ENCODE measurements around the gene IFNAR1. TPM values are rescaled to one million over a fixed set of nuclear protein-coding genes. Genes with fewer than 3 reads are reported as not detected.
"Not testable (repeated sequence)": the region's sequence is repeated elsewhere in the genome, so short reads cannot be mapped to it uniquely, and the experiment has no call there.

Gene IFNAR1
- polyA plus RNA-seq, 10 donors = 18.9 to 28.0 (median 25.4) TPM

DNA sequence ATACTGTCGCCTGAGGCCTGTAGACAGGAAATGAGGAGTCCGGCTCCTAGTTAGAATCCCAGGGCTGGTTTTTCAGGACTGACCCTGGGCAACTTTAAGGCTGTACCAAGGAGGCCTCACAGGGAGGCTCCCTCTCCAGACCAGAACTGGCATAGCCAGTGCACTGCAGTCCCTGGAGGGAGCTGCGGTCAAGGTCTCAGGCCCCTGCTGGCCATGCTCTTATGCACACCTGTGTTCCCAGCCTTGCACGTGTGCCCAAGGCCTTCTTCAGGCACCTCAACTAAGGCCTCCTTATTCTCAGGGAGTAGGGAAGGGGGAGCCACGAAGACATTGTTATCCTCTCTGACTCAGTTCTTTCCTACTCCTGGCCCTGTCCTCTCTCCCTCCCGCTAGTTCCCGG is 22.0 kb upstream of the IFNAR1 start:
- no peak for DNase-seq

- DNase-seq = no peak
Observed at GRCh38 chr21:33305344-33305671, 19.5 kb upstream of the IFNAR1 start.

- no peak for DNase-seq
Observed at GRCh38 chr21:33305938-33306337, 18.8 kb upstream of the IFNAR1 start.

DNA sequence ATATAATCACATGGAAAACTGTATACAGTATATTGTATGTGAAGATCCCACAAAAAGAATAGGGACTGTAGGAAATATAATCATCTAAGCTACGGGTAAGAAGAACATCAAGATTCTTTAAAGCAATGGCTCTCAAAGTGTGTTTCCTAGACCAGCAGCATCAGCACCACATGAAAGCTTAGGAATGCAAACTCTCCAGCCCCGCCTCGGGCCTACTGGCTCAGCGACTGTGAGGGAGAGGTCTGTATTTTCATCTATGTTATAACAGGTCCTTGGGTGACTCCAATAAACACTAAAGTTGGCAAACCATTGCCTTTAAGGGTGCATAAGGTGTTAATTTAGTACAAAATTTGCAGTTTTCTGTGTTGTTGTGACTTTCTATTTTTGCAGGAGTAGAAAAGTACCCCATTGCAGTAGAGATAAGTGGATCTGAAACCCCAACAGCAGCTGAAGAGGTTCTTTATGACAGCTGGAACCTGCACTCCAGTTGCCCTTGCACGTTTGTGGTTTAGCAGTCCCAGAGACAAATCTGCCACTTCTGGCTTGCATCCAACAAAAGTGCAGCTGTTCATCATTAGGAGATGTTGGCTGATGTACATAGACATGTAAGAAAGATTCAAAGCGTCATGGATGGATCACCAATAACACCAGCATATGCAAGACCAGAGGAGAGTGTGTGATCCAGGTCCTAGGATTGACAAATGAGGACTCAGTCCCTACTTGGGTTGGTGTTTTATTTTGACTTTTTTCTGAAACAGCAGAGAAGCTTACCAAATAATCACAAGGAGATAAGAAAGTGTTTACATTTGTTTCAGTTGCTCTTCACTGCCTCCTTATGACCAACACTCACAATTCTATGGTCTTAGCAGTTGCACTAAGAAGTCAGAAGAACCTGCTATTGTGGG is 15.9 kb upstream of the IFNAR1 start:
- peak; percentile 75 to 85 (median 83) for DNase-seq

DNA sequence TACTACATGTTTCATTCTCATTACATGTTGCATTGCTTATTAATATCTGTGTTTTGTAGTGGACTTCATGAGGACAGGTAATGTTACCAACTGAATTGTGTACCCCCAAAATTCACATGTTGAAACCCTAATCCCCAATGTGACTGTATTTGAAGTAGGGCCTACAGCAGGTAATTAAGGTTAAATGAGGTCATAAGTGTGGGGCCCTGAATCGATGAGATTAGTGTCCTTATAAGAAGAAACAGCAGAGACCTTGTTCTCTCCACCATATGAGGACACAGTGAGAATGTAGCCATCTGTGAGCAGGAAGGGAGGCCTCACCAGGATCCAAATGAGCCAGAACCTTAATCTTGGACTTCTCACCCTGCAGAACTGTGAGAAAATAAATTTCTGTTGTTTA is 15.0 kb upstream of the IFNAR1 start:
- no peak for DNase-seq

DNA sequence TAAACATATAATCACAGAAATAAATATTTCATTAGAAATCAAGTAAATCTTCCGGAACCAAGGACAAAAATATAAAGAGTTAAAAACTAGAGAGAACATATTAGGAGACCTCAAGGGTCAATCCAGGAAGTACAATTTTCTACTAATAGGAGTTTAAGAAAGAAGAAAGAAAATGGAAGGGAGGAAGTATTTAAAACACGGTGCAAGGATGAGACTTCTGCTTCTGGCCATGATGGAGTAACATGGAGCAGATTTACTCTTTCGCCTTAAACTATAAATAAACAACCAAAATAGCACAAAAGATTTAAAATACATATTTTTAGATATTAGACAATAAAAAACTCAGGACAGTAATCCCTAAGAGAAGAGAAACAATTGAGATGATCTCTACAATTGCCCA is 12.6 kb upstream of the IFNAR1 start:
- DNase-seq = no peak

DNA sequence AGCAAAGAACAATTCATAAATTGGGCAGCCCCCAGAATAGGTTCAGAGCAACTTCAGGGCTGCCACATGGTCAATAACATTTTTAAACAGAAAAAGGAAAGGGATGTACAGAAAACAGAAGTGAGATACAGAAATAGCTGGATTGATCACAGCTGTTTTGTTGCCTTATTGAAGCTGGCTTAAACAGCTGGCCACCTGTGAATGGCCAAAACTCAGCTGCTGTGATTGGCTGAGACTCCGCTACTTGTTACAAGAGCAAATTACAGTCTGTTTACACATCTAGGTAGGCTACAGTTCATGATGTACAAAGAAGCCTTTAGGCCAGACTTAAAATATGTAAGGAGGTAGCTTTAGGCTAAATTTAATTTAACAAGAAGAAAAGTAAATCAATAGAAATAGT is 11.6 kb upstream of the IFNAR1 start:
- no peak for DNase-seq

GRCh38 chr21:33313611-33314010 is 11.2 kb upstream of the IFNAR1 start:
- DNase-seq = no peak

DNA sequence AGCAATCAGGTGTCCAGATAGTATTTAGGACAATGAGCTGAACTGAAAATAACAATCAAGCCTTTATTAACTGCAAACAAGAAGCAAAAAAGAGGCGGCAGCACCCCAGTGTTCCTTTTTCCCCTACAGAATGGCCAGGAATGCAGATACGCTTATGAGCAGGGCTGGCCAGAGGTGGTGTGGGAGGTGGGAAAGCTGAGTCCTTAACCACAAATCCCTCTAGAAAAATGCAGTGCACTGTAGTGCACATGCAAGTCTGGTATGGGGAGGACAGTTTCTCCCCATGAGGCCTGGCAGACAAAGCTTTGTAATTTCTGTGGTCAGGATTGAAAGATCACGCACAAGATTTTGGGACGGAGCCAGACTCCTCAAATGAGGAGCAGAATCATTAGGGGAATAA is 10.7 kb upstream of the IFNAR1 start:
- DNase-seq = peak in 1 of 3 donors; percentile 38

GRCh38 chr21:33315946-33316710 is 8.6 kb upstream of the IFNAR1 start:
- no peak for DNase-seq

- DNase-seq = peak; percentile 61 to 93 (median 83)
Observed at GRCh38 chr21:33317145-33317544, 7.6 kb upstream of the IFNAR1 start.

- DNase-seq = no peak
Observed at GRCh38 chr21:33317786-33318486, 6.8 kb upstream of the IFNAR1 start.

DNA sequence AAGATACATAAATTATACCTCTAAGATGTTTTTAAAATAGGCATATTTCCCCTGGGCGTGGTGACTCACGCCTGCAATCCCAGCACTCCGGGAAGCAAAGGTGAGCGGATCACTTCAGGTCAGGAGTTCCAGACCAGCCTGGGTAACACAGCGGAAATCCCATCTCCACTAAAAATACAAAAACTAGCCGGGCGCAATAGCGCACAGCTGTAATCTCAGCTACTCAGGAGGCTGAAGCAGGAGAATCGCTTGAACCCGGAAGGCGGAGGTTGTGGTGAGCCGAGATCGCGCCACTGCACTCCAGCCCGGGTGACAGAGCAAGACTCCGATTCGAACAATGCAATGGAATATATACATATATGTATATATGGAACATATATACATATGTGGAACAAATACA is 3.8 kb upstream of the IFNAR1 start:
- DNase-seq = not testable (repeated sequence)

DNA sequence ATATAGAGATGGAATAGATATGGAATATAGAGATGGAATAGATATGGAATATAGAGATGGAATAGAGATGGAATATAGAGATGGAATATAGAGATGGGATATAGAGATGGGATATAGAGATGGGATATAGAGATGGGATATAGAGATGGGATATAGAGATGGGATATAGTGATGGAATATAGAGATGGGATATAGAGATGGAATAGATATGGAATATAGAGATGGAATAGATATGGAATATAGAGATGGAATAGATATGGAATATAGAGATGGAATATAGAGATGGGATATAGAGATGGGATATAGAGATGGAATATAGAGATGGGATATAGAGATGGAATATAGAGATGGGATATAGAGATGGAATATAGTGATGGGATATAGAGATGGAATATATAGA is 1.2 kb upstream of the IFNAR1 start:
- DNase-seq = not testable (repeated sequence)

- peak; percentile 54 to 87 (median 77) for DNase-seq
Observed at GRCh38 chr21:33325222-33326067, 675 bp downstream of the IFNAR1 start.

DNA sequence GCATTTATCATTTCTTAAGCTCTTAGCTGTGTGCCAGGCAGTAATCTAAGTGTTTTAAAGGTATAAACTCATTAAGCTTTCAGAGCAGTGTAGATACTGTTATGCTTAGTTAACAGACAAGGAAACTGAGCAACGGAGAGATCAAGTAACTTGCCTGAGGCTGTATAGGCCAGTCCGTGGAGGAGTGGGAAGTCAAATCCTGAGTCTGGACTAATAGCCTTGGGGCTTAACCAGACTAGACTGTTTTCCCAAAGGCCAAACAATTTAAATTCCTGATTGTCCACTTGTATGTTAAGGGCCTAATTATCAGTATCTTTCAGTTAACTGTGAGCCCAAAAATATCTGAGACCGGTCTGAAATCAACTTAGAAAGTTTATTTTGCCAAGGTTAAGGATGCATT is 2.6 kb downstream of the IFNAR1 start:
- DNase-seq = no peak

GRCh38 chr21:33327792-33328433 is 3.1 kb downstream of the IFNAR1 start:
- DNase-seq = no peak

DNA sequence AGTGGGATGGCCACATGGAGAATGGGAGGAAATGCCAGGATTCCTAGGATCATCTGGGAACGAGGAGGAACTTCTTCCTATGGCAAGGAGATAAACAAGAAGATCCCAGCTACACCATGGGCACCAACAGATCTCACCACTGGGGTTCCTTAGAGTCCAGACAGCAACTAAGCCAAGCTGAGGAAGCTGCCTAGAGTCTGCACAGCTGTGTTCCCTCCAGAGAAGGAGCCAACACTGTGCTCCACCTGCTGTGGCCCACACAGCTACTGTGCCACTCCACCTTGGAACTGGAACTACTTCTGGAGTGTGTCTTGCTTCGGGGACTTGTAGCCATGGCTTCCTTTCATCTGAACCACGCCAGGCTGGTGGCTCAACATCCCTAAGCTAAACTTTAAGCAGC is 6.0 kb downstream of the IFNAR1 start:
- DNase-seq = no peak

DNA sequence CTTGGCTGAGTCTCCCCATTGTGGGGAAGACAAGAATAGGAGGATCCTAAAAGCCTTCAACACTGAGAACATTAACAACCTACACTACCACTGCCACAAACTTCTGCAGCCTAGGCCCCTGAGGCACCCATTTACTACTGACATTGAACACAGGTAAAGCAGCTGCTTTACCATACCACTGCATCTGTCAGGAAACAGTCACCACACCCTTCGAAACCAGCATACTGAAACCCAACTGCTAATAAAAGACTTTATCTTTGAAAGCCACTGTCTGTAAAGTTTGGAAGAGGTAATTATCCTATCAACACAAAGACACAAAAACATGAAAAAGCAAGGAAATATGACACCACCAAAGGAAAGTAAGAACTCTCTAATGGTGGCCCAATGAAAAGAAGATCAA is 7.4 kb downstream of the IFNAR1 start:
- DNase-seq = no peak

DNA sequence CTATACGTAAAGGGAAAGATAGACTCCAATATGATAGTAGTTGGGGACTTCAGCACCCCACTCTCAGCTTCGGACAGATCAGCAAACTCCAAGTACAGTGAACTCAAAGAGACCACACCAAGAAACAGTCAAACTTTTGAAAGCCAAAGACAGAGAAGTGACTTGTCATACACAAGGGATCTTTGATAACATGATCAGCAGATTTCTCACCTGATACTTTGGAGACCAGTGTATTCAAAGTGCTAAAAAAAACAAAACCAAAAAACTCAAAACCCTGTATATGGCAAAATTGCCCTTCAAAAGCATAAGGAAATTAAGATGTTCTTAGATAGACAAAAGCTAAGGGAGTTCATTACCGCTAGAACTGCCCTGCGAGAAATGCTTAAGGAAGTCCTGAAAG is 9.4 kb downstream of the IFNAR1 start:
- no peak for DNase-seq

DNA sequence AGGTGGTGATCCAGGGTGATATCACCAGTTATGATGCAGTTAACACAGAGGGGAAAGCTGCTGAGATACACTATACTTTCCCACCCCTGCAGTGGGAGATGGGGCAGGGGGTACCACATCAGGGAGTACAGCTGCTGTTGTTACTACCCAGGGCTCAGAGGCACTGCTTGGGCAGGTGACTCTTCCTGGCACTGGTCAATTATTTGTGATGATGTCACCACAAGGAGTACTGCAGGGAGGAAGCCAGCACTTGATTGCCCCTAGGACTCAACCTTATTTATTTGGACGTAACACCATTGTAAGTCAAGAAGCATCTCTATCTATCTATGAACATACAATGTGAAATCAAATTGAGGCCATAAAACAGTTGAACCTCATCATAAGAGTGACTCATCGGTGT is 10.1 kb downstream of the IFNAR1 start:
- no peak for DNase-seq
